HG03439 (cell line): Measurements from ENCODE around the gene GEN1.

ENCODE experiments used
- ATAC-seq: cut with Tn5 transposase; IDR thresholded peaks from one replicate; pipeline ENCODE4 v1.9.1; 2021; ENCODE audit warnings: mild to moderate bottlenecking, moderate library complexity; ENCODE audit not compliant: unreplicated experiment

GEN1 gene, protein sequence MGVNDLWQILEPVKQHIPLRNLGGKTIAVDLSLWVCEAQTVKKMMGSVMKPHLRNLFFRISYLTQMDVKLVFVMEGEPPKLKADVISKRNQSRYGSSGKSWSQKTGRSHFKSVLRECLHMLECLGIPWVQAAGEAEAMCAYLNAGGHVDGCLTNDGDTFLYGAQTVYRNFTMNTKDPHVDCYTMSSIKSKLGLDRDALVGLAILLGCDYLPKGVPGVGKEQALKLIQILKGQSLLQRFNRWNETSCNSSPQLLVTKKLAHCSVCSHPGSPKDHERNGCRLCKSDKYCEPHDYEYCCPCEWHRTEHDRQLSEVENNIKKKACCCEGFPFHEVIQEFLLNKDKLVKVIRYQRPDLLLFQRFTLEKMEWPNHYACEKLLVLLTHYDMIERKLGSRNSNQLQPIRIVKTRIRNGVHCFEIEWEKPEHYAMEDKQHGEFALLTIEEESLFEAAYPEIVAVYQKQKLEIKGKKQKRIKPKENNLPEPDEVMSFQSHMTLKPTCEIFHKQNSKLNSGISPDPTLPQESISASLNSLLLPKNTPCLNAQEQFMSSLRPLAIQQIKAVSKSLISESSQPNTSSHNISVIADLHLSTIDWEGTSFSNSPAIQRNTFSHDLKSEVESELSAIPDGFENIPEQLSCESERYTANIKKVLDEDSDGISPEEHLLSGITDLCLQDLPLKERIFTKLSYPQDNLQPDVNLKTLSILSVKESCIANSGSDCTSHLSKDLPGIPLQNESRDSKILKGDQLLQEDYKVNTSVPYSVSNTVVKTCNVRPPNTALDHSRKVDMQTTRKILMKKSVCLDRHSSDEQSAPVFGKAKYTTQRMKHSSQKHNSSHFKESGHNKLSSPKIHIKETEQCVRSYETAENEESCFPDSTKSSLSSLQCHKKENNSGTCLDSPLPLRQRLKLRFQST

DNA sequence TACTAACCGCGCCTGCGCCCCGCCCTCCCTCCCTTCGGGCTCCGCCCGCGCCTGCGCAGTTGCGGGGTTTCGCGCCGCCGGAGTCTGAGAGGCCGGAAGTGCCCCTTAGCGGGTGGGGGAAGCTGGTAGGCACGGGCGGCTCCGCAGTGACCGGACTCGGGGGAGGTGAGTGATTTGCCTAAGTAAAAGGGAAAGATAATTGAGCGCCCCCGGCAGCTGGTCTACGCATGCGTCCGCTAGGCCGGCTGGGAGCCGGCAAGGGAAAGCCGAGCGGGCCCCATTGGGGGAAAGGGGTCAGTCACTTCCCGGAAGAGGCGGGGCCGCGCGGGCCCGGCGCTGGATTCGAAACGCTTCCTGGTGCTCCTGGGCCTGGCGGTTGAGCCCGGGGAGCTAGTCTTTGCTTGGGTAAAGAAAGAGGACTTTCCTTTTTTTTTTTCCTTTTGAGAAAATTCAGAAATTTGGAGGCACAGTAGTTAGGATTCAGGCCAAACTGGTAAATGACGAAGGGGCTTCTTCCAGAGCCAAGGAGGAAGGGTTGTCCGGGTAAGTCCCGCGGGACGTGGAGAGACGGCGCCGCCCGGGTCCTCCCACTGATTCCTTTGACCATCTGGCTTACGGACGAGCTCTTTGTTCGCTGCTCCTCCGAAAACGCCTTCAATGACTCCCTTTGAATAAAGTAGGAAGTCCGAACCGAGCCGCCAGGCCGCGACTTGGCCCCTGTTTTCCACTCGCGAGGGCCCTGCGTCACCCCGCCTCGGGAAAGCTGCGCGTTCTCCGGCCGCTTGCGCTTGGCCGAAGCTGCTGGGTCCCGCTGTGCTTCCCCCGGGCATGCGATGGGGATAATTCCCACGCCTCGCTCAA lies at the start of gene GEN1, which contains the start of gene SMC6:
Gene GEN1 (plus strand): TSS at position 336 of the 861 bp plus-strand sequence. CDS start 5,806 bp downstream, outside the sequence.
Gene SMC6 (minus strand): TSS at position 8 of the 861 bp plus-strand sequence. CDS start 7,864 bp downstream, outside the sequence.
- ATAC-seq: peak; percentile 76

DNA sequence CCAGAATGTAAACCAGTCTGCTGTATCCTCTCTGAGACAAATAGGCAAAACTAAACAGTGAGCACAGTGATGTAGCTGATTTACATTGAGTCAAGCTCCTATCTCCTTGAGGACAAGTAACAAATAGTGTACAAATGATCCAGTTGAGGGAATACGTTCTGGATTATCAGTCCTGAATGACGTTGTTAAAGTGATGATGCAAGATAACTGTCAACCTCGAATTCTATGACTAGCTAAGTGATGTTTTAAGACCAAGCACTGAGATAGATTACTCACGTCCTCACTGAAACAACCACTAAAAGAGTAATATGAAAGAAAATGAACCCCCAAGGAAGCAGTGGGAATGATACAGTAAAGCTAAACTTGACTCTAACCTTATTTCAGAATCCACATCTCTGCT lies 47.1 kb upstream of the GEN1 start:
- no peak for ATAC-seq

DNA sequence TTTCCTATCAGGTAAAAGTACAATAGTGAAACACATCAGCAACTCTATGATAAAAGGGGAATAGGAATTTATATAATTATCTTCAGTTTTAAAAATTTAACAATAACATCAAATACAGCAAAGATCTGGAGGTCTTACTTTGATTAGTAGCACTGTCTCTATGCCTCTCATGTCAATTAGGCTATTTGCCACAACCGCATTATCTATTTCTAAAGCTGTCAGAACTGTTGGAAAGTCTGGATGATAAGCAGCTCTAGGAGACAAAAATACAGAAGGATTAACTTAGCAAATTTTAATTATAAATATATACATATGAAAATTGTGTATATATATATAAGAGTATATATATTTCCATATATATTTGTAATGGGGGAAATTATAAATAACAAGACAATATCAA lies 45.4 kb upstream of the GEN1 start:
- no peak for ATAC-seq

DNA sequence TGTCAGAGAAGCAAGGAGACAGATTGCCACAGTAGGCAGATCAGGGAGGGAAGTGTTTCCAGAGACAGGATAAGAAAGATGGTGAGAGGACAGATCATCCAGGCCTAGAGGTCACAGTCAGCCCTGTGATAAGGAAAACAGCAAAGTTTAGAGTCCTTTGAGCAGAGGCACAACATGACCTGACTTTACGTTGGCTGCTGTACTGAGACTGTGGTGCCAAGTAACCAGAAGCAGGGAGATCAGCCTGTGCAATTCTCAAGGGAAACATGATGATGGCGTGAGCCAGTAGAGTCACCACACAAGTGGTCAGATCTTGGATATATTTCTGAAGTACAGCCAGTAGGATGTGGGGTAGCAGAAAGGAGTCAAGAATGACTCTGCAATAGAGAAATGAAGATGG lies 44.0 kb upstream of the GEN1 start:
- no peak for ATAC-seq

DNA sequence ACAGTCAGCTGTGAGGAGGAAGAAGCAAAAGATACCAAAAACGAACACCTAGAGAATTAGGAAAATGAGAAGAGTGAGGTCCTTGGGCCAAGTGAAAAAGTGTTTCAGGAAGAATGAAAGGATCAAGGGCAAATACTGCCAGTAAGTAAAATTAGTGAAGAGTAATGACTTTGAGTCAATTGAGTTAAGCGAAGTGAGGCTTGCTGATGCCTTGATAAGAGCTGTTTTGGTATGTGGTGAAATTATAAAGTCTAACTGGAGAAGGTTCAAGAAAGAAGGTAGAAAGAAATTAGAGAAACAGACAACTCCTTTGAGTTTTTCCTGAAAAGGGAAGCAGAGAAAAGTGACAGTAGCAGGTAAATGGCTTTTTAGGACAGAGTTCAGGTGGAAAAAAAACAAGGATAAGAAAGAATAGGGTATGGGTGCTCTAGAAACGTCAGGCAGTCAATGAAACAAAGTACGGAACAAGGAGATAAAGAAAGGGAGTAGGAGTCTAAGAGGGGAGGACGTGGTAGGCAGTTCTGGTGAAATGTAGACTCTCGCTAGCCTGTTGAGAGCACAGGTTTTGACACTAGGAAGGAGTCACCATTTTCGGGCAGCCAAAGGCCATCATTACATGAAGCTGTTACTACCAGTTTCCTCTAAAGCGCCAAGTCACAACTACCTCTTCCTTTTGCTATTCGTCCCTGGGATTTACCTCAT lies 43.2 kb upstream of the GEN1 start:
- no peak for ATAC-seq

DNA sequence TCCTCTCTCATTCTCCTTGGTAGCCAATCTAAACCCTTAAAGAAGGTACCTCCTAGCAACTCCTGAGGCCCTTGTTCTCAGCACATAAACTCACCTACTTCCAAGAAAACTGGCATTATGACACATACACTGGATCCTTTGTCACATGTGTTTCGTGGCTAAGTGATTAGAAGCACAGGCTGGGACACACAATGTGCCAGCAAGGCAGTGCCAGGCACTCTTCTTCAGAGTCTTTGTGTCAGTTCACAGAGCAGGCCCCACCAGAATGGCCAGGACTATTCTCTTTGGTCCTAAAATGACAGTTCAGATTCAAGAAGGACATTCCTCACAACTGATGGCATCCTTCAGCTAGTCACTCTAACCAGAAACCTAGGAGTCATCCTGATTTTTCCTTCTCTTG lies 40.6 kb upstream of the GEN1 start:
- no peak for ATAC-seq

DNA sequence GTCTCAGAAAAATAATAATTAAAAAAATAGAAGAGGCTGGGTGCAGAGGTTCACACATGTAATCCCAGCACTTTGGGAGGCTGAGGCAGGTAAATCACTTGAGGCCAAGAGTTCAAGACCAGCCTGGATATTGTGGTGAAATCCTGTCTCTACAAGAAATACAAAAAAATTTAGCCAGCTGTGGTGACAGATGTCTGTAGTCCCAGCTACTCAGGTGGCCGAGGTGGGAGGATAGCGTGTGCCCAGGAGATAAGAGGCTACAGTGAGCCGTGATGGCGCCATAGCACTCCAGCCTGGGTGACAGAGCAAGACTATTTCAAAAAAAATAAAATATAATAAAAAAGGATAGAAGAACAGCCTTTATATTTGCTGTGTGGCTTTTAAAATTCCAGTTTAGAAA lies 36.3 kb upstream of the GEN1 start:
- ATAC-seq: no peak

DNA sequence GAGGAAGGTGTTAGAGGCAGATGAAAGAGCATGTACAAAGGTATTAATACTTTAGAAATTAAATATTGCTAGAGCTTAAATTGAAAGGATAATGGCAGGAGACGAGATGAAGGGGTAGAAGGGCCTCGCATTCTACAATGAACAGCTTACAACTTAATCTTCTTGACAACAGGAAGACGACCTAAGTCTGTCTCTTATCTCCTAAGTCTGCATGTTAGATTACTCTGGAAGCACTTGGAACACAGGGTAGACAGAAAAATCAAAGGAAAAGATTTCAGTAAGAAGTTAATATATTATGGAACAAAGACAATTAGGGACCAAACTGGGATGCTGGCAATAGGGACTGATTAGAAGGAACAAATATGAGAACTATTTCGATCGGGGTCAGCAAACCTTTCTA lies 35.2 kb upstream of the GEN1 start:
- ATAC-seq: no peak

DNA sequence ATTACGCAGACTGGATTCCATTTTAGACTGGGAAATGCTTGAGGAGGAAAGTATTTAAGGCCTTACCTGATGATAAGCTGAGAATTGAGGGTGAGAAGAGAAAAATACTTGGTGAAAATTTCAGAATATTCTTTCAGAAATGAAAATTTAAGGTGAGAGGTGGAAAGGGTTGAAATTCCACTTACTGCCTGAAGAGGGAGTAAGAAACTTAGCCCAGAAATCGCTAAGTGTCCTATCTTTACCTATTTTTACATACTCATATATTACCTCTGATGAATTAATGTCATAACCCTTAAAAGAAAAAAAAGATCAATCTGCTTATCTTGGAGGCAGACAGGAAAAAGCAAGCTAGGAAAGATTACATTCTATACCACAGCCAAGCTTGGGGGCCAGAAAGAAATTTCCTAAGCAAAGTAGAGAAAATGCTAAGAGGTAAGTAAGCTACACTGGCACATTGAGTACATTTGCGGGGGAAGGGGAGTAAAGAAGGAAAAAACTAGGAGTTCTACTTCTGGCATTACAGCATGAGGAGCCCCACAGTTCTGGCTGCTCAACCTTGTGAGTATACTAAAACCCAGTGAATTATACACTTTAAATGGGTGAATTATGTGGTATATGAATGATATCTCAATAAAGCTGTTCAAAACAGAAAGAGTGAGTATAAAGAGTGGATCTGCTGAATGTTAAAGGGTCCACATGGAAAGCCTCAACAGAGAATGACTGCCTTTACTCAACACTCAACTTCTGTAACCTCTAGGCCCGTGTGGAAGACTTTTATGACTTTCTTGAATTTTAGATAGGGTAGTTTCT lies 34.2 kb upstream of the GEN1 start:
- ATAC-seq: no peak

DNA sequence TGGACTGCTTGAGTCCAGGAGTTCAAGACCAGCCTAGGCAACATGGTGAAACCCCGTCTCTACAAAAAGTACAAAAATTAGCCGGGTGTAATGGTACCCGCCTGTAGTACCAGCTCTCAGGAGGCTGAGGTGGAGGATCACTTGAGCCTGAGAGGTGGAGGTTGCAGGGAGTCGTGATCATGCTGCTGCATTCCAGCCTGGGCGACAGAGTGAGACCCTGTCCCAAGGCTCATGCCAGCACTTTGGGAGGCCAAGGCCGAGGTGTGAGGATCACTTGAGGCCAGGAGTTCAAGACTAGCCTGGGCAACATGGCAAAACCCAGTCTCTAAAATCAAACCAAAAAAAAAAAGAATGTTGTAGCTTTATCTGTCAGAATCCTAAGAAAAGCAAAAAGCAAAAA lies 25.7 kb upstream of the GEN1 start:
- no peak for ATAC-seq

DNA sequence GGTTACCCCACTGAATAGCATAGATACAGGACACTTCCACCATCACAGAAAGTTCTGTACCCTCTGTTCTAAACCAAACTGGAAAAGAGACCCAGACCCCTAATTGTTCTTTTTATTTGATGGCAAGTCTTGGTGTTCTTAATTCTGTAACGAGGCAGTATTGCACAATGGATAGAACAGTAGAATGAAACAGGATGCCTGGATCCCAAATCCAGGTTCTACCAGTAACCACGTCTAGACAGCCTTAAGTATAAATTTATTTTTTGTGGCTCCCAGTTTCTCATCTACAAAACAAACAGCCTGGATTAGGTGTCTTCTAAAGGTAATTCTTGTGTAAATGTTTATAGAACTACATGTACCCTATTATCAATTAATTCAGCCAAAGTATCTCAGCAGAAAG lies 24.1 kb upstream of the GEN1 start:
- no peak for ATAC-seq

DNA sequence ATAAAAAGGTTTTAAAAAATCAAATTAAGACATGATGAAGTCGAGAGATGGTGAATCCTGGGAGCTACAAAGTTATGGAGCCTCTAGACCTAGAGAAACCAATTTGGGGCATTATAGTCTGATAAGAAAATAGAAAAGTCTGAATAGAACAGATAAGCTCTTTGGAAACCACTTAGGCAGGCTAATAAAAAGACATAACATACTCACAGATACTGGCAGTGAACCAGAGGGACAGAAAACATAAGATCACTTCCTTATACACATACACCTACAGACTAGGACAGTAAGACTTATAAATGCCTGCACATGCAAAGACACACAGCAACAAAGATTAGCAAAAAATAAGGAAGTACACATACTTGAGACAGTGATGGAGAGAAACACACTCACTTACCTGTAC lies 20.3 kb upstream of the GEN1 start:
- ATAC-seq: no peak

DNA sequence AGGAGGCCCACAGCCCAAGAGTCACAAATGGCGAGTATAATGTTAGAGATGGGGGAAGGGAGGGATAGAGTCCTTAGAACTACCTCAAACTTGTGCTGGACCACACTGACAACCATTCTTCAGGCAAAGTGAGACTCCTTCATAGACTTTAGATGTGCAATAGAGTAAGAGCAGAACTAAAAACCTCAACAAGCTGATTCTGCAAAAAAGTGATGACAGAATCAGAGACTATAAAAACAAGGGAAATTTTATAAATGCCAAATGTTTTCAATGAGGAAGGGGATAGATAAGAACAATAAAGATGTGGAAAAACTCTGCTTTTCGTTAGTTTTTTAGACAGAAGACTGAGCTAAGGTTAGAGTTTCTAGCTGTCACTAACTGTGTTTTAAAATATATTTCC lies 18.1 kb upstream of the GEN1 start:
- no peak for ATAC-seq

DNA sequence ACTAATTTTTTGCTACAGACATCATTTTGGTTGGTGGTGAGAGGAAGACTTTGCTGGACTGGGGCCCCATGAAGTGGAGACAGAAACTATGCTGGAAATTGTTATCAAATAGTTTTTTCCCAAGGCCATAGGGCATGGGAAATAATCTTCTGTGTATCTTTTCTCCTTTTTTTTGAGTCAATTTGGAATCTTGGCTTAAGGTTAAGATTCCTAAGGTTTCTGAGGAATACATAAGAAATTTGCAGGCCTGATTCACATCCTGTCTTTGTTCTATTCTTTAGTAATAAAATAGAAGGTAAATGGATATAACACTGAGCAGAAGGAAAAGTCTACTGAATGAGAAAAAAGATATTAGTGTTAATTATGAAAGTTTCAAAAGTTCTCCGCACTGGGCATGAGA lies 16.9 kb upstream of the GEN1 start:
- no peak for ATAC-seq

DNA sequence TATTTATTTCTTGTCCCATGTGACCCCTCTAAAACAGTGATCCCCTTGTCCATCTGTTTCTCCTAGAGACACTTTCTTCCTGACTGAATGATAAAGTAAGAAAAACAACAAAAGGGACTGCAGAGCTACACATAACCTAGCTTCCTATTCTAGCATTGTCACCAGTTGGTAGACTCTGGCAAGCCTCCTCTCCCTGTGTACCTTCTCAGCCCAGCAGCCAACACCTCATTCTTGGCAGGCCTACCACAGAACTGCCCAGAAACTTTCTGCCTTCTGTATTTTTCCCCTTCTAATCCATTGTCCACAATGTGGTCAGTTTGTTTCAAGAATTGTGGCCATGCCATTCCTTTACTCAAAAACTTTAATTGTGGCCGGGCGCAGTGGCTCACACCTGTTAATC lies 13.7 kb upstream of the GEN1 start:
- no peak for ATAC-seq

DNA sequence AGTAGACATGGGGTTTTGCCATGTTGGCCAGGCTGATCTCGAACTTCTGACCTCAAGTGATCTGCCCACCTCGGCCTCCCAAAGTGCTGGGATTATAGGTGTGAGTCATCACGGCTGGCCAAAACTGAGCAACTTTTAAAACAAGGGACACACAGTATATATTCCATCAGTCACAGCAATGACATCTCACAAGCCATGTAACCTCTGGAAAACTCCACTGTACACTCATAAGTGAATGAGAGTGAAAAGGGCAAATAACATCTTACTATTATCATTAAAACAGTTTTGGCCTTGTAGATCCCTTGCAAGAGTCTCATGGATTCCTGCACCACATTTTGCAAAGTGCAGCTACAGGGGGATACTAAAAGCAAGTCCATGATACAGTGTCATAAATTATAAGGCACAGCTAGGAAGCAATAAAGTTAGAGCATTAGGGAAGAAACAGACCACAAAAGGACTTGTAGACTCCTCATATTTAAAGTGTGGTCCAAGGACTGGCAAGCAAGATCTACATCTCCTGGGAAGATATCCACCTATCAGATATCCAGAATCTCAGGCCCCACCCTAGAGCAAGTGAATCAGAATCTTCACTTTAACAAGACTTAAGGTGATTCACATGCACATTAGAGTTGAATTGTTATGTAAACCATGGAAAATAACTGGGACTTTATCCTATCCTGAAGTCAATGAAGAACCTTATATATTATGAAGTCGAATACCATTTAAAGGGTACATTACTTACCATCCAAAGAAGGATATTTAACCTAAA lies 6.1 kb upstream of the GEN1 start:
- no peak for ATAC-seq

DNA sequence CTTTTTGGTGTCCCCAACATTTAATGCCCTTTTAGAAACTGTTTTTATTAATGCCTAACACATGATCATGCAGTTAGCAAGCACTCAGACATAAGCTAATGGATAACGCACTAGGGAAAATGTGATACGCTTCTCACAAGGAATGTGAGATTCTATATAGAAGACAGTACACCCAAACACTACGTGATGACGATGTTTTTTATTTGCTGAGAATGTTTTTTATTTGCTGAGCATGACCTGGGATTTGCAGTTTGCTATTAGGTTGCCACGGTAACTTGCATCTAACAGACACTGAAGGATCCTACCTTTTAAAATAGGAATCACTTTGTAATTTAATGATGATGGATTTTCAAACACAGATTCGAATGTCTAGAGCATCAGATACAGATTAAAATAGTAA lies 5.2 kb upstream of the GEN1 start:
- ATAC-seq: no peak

DNA sequence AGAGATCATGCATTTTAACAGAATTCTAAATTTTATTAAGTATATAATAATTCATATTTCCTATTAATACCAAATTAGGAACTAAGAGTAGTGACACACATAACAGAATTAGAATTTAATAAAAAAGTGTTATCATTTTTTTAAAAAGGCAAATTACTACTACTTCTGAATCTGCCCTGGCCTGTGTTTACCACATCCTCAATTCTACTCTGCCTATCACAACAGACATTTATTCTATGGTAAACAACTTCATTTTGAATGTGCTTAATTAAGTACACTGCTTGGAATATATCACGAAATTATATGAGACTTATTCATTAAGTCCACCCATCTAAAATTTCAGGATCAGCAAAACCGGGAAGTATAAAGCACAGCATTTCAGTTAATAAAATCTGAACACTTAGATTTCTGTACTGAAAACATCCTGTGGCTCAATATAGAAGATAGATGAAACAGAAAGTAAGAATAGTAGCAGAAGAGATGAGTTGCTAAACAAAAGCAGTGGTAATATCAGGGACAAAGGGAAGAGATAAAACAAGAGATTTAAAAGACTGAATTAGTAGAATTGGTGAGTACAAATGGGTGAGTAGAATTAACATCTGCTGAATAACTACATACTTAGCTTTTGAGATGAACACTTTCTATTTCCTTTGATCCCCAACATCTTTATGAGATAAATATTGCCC lies 4.0 kb upstream of the GEN1 start:
- peak; percentile 23 for ATAC-seq
